ENCODE results near the gene TMEM126A. TPM values are rescaled to one million over a fixed set of nuclear protein-coding genes. Genes with fewer than 3 reads are reported as not detected.

The TMEM126A gene
- total RNA-seq, 2 donors from 2014 or later, result 8.9 to 25.7 TPM

GRCh38 chr11:85705800-85706199, 58.0 kb downstream of the TMEM126A start:
- H3K27me3 ChIP-seq, result peaks cover 0 to 4% of the 10 kb centered on the region in 2 donors
- ATAC-seq, result no peak
- no peaks in the 10 kb centered on the region for H3K36me3 ChIP-seq (replicated peaks in 1 of 2; ENCODE audit: insufficient read depth in 1 of 2, low read depth in 2 of 2)
- no peak for TF ChIP-seq POLR2A (IDR thresholded peaks at IDR 0.05)
- TF ChIP-seq, protein P1, sequence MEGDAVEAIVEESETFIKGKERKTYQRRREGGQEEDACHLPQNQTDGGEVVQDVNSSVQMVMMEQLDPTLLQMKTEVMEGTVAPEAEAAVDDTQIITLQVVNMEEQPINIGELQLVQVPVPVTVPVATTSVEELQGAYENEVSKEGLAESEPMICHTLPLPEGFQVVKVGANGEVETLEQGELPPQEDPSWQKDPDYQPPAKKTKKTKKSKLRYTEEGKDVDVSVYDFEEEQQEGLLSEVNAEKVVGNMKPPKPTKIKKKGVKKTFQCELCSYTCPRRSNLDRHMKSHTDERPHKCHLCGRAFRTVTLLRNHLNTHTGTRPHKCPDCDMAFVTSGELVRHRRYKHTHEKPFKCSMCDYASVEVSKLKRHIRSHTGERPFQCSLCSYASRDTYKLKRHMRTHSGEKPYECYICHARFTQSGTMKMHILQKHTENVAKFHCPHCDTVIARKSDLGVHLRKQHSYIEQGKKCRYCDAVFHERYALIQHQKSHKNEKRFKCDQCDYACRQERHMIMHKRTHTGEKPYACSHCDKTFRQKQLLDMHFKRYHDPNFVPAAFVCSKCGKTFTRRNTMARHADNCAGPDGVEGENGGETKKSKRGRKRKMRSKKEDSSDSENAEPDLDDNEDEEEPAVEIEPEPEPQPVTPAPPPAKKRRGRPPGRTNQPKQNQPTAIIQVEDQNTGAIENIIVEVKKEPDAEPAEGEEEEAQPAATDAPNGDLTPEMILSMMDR (IDR thresholded peaks at IDR 0.05), result no peak
- no peaks in the 10 kb centered on the region for H3K4me1 ChIP-seq
- no peaks in the 10 kb centered on the region for H3K9me3 ChIP-seq
- intact Hi-C loops (cut with DNase I), result no loop called here
- no peak for DNase-seq
- no peak overlapping the region for H3K27ac ChIP-seq
- H3K4me3 ChIP-seq, result no peak overlapping the region

Other genes with a start within 250 kb of the TMEM126A start
- gene DLG2, start 20.6 kb upstream of the TMEM126A start, total RNA-seq, result 10 to 100 TPM in 1 of 2 donors, 1 to 10 TPM in 1; 6.0 to 13.2 TPM
- gene TMEM126B, start 19.4 kb upstream of the TMEM126A start, total RNA-seq, result 10 to 100 TPM; 15.2 to 23.3 TPM
- 100 to 1,000 TPM in 1 of 2 donors, 10 to 100 TPM in 1; 65.9 to 151 TPM for gene CREBZF, start 17.2 kb downstream of the TMEM126A start, total RNA-seq
- gene CCDC89, start 38.2 kb downstream of the TMEM126A start, total RNA-seq, result not detected
- 10 to 100 TPM; 28.3 to 55.3 TPM for gene SYTL2, start 163.2 kb downstream of the TMEM126A start, total RNA-seq
- gene CCDC83, start 207.4 kb downstream of the TMEM126A start, total RNA-seq, result not detected

Data from body of pancreas (tissue), 4 donors.